GM10248 (cell line): ENCODE measurements around the gene HMOX1.

Source experiments
- CTCF ChIA-PET: fragments of 300-600 bp; sonication (Branson Sonifier 250); formaldehyde crosslinking; extraction: SDS; loops from one replicate; lab custom pipeline; 2021; ENCODE audit warnings: antibody characterized with exemption; lab: Yijun Ruan, JAX
- POLR2A ChIA-PET: fragments of 350-650 bp; sonication (Branson Sonifier 250); formaldehyde crosslinking; extraction: SDS; loops from one replicate; lab custom pipeline; 2020; ENCODE audit warnings: antibody characterized with exemption; lab: Yijun Ruan, JAX
- DNase-seq: peaks from one replicate; pipeline ENCODE4 v3.0.0; 2012; ENCODE audit errors: extremely low spot score
- CTCF ChIP-seq: IDR thresholded peaks from 2 replicates; pipeline ENCODE4 v1.5.1; 2012; ENCODE audit warnings: mild to moderate bottlenecking, low read depth; ENCODE audit errors: extremely low read depth, missing control alignments, control extremely low read depth

Gene HMOX1

DNA sequence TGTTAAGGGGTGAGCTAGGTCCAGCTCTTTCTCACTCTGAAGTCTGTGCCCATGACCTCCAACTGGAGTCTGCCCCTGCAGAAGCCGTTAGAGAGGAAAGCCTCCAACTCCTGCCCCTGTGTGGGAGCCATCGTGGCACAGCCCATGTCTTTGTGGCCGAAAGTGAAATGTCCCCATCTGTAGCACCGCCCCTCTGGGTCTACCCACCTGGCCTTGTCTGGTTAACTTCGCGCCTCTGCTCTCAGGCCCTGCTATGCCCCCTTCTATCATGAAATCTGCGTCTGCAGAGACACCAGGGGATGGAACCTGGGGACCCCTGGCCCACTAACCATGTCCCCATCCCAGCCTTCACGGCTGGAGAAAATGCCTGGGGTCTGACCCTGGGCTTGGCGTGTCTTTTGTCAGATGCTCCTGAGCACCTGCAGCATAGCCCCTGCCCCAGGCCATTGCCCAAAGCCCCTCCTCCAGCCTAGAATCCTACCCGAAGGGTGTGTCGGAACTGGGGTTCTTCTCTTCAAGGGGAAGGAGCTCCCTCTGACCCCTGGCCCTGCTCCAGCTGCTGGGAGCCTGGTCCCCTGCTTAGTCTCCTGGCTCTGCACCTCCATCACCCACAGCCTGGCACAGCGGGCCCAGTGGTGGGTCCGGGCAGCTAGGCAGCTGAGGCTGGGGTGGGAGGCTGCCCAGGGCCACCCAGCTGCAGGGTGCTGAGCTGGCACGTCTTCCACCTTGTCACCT is 35.8 kb upstream of the HMOX1 start:
- ChIA-PET CTCF (interaction anchor here (0.8 to 1.5 kb wide), 4 partner anchors 14 to 237 kb away, joined by 3 to 4 read pairs (median 3); no protein-coding TSS in a partner anchor), POLR2A (no interaction called here)
- peak; percentile 52 for DNase-seq
- no peak for TF ChIP-seq CTCF

GRCh38 chr22:35345808-35346505 is 34.9 kb upstream of the HMOX1 start:
- DNase-seq: no peak
- ChIA-PET CTCF (interaction anchor here (0.8 to 1.5 kb wide), 4 partner anchors 15 to 236 kb away, joined by 3 read pairs; no protein-coding TSS in a partner anchor), POLR2A (no interaction called here)
- no peak for TF ChIP-seq CTCF

DNA sequence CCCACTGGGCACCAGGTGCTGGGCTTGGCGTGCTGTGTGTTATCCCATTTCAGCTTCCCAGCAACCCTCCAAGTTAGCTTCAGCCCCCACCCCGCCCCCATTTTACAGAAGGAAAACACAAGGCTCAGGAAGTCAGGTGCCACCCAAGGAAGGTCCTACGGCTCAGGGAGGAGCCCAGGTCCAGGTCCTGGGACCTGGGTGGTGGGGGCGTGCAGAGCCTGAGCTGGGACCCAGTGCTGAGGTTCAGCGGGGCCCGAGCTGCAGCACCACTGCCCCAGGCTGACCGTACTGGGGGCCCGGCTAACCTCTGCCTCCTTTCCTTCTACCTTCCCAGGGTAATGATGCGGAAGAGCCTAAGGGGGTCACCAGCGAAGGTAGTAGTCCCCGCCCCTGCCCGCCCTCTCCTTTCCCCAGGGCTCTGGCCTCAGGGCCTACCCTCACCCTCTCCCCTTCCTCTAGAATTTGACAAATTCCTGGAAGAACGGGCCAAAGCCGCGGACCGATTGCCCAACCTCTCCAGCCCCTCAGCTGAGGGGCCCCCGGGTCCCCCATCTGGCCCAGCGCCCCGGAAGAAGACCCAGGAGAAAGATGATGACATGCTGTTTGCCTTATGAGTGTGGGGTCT is 34.2 kb upstream of the HMOX1 start:
- CTCF ChIA-PET: interaction anchor here (1.0 to 5.1 kb wide), 2 partner anchors 33 to 236 kb away, joined by 3 to 76 read pairs; no protein-coding TSS in a partner anchor
- no peak for TF ChIP-seq CTCF
- no peak for DNase-seq
- POLR2A ChIA-PET: no interaction called here

GRCh38 chr22:35347462-35347861 is 33.4 kb upstream of the HMOX1 start:
- no peak for TF ChIP-seq CTCF
- no peak for DNase-seq
- POLR2A ChIA-PET: no interaction called here
- CTCF ChIA-PET: interaction anchor here (4.4 to 5.1 kb wide), 2 partner anchors 62 to 235 kb away, joined by 47 to 76 read pairs; no protein-coding TSS in a partner anchor

- no peak for TF ChIP-seq CTCF
- POLR2A ChIA-PET: no interaction called here
- CTCF ChIA-PET: interaction anchor here (0.7 to 5.1 kb wide), 5 partner anchors 10 to 234 kb away, joined by 3 to 76 read pairs (median 4); no protein-coding TSS in a partner anchor
- DNase-seq: no peak
Measured at GRCh38 chr22:35348026-35348590, 32.8 kb upstream of the HMOX1 start.

GRCh38 chr22:35348703-35349102 is 32.2 kb upstream of the HMOX1 start:
- no peak for DNase-seq
- TF ChIP-seq CTCF: no peak
- ChIA-PET POLR2A (no interaction called here), CTCF (interaction anchor here (0.7 to 5.1 kb wide), 7 partner anchors 10 to 273 kb away, joined by 3 to 76 read pairs (median 3); no protein-coding TSS in a partner anchor)
